Ishikawa (cell line): Measurements from ENCODE around the gene ZPLD1.

ENCODE experiments used
- CEBPB ChIP-seq: IDR thresholded peaks from 2 replicates; pipeline ENCODE4 v1.6.1; 2012
- CREB1 ChIP-seq: IDR thresholded peaks from 2 replicates; pipeline ENCODE4 v1.6.1; 2012; ENCODE audit warnings: low read depth
- EGR1 ChIP-seq: IDR thresholded peaks from 2 replicates; pipeline ENCODE4 v1.6.1; 2012
- EP300 ChIP-seq: IDR thresholded peaks from 2 replicates; pipeline ENCODE4 v1.6.1; 2012; ENCODE audit warnings: borderline replicate concordance
- FOXM1 ChIP-seq: IDR thresholded peaks from 2 replicates; pipeline ENCODE4 v1.6.1; 2012; ENCODE audit warnings: low read depth, borderline replicate concordance
- MAX ChIP-seq: IDR thresholded peaks from 2 replicates; pipeline ENCODE4 v1.6.1; 2012
- NFIC ChIP-seq: IDR thresholded peaks from 2 replicates; pipeline ENCODE4 v1.6.1; 2012
- RAD21 ChIP-seq: IDR thresholded peaks from 2 replicates; pipeline ENCODE4 v1.6.1; 2012; ENCODE audit warnings: low read depth
- REST ChIP-seq: IDR thresholded peaks from 2 replicates; pipeline ENCODE4 v1.6.1; 2012; ENCODE audit warnings: low read depth, mild to moderate bottlenecking
- TAF1 ChIP-seq: IDR thresholded peaks from 2 replicates; pipeline ENCODE4 v1.6.1; 2012; ENCODE audit warnings: low read depth, mild to moderate bottlenecking
- TCF12 ChIP-seq: IDR thresholded peaks from 2 replicates; pipeline ENCODE4 v1.6.1; 2012; ENCODE audit warnings: low read depth
- TEAD4 ChIP-seq: IDR thresholded peaks from 2 replicates; pipeline ENCODE4 v1.6.1; 2012
- USF1 ChIP-seq: IDR thresholded peaks from 2 replicates; pipeline ENCODE4 v1.6.1; 2012
- YY1 ChIP-seq: IDR thresholded peaks from 2 replicates; pipeline ENCODE4 v1.6.1; 2012; ENCODE audit warnings: low read depth
- ZBTB7A ChIP-seq: IDR thresholded peaks from 2 replicates; pipeline ENCODE4 v1.6.1; 2012; ENCODE audit warnings: low read depth

The ZPLD1 gene

GRCh38 chr3:102415553-102415952, 19.3 kb upstream of the ZPLD1 start:
- TF ChIP-seq EP300, result no peak

- TF ChIP-seq REST, result no peak
These were observed 15.0 kb upstream of the ZPLD1 start for GRCh38 chr3:102419786-102420185.

GRCh38 chr3:102441832-102442231, 7.0 kb downstream of the ZPLD1 start:
- TF ChIP-seq TEAD4 (no peak), CREB1 (no peak), RAD21 (no peak), TAF1 (no peak), USF1 (no peak), NFIC (no peak), REST (no peak), MAX (no peak), CEBPB (no peak), FOXM1 (no peak), EP300 (no peak), TCF12 (no peak), ZBTB7A (no peak), EGR1 (no peak), YY1 (no peak)

- TF ChIP-seq RAD21 (no peak), USF1 (no peak), FOXM1 (no peak)
These were observed 8.2 kb downstream of the ZPLD1 start for GRCh38 chr3:102443021-102443420.

- TF ChIP-seq YY1, result no peak
These were observed 9.3 kb downstream of the ZPLD1 start for GRCh38 chr3:102444101-102444500.

- TF ChIP-seq REST (no peak), CEBPB (no peak), MAX (no peak), ZBTB7A (no peak), YY1 (no peak), TEAD4 (no peak), NFIC (no peak), EGR1 (no peak), USF1 (no peak), CREB1 (no peak), TCF12 (no peak), RAD21 (no peak), EP300 (no peak), FOXM1 (no peak), TAF1 (no peak)
These were observed 12.5 kb downstream of the ZPLD1 start for GRCh38 chr3:102447272-102447671.
